HepG2 (cell line): ENCODE results near the gene MAP3K2. TPM values are rescaled to one million over a fixed set of nuclear protein-coding genes. Genes with fewer than 3 reads are reported as not detected.

Source experiments
- ATAC-seq: fragments of 200-7000 bp; cut with Tn5 transposase; 3 replicates; pipeline ENCODE4 v1.9.1; 2020; ENCODE audit warnings: mild to moderate bottlenecking, moderate library complexity
- BruUV-seq: library from RNA; stranded (reverse); fragments of 400-500 nt; replicated peaks from 2 replicates; lab custom pipeline; 2021; lab: Mats Ljungman, UMichigan
- CTCF ChIA-PET: fragments of 300-600 bp; formaldehyde crosslinking; extraction: SDS; loops from one replicate; lab custom pipeline; 2021; ENCODE audit warnings: low total read pairs, inconsistent platforms, low intra/inter-chr PET ratio; lab: Yijun Ruan, JAX
- POLR2A ChIA-PET: fragments of 350-600 bp; sonication (Branson Sonifier 250); formaldehyde crosslinking; loops from one replicate; lab custom pipeline; 2020; ENCODE audit warnings: antibody characterized with exemption, inconsistent platforms; lab: Yijun Ruan, JAX
- DNase-seq: peaks from one replicate; pipeline ENCODE4 v3.0.0-alpha.2; 2015; ENCODE audit warnings: low spot score
- FAIRE-seq: peaks from 3 replicates; lab custom pipeline; 2011; peaks lifted over from hg19 to GRCh38; lab: Jason Lieb, UNC
- H2AFZ ChIP-seq: one replicate; pipeline ENCODE4 v1.6.1; 2011; ENCODE audit warnings: low read length, inconsistent platforms
- H3K27ac ChIP-seq: fragments of 300-600 bp; 3 replicates; pipeline ENCODE4 v1.8.0; 2011; ENCODE audit warnings: mixed run types, mild to moderate bottlenecking, mixed read lengths, low read length, inconsistent platforms; ENCODE audit not compliant: insufficient read depth; ENCODE audit errors: extremely low read length
- H3K27me3 ChIP-seq, 2 experiments: fragments of 200-600 bp in 1 of 2; 2 replicates in 1 of 2; 3 replicates in 1 of 2; pipeline versions ENCODE4 v1.6.0 to v1.8.0; 2011; ENCODE audit warnings: low read length in 2 of 2, mild to moderate bottlenecking in 2 of 2, moderate library complexity in 2 of 2, inconsistent platforms in 1 of 2; ENCODE audit not compliant: insufficient read depth in 2 of 2, control insufficient read depth in 1 of 2
- H3K36me3 ChIP-seq, 2 experiments: fragments of 200-600 bp in 1 of 2; replicated peaks in 1 of 2; 2 replicates in 1 of 2; 3 replicates in 1 of 2; pipeline versions ENCODE4 v1.5.1 to v1.8.0; 2011; ENCODE audit warnings: low read length in 2 of 2, inconsistent platforms in 1 of 2; ENCODE audit not compliant: insufficient read depth in 2 of 2, control insufficient read depth in 1 of 2
- H3K4me1 ChIP-seq: 2 replicates; pipeline ENCODE4 v1.5.1; 2012; ENCODE audit warnings: low read length, inconsistent platforms; ENCODE audit not compliant: insufficient read depth
- H3K4me2 ChIP-seq: 2 replicates; pipeline ENCODE4 v1.6.0; 2011; ENCODE audit warnings: low read depth, low read length, inconsistent platforms
- H3K4me3 ChIP-seq, 3 experiments: fragments of 200-600 bp in 1 of 3; sonication (generic), shearing (Covaris generic) in 1 of 3; replicated peaks in 1 of 3; 2 replicates each; pipeline ENCODE4 v1.5.1; 2011 to 2016; ENCODE audit warnings: low read length in 3 of 3, inconsistent platforms in 2 of 3, low read depth in 2 of 3, mild to moderate bottlenecking in 2 of 3, control low read depth in 1 of 3, mixed read lengths in 1 of 3; ENCODE audit not compliant: insufficient read depth in 1 of 3
- H3K79me2 ChIP-seq: one replicate; pipeline ENCODE4 v1.6.1; 2011; ENCODE audit warnings: low read length, inconsistent platforms; ENCODE audit not compliant: insufficient read depth
- H3K9ac ChIP-seq: 2 replicates; pipeline ENCODE4 v1.6.0; 2011; ENCODE audit warnings: mild to moderate bottlenecking, low read depth, low read length, inconsistent platforms; ENCODE audit not compliant: insufficient read depth
- H3K9me3 ChIP-seq: 2 replicates; pipeline ENCODE4 v1.5.1; 2012; ENCODE audit warnings: mild to moderate bottlenecking, low read length
- H4K20me1 ChIP-seq: 2 replicates; pipeline ENCODE4 v1.6.0; 2011; ENCODE audit warnings: inconsistent platforms, mild to moderate bottlenecking, low read length, moderate library complexity; ENCODE audit not compliant: insufficient read depth
- HNRNPK ChIP-seq: fragments of 200-400 bp; formaldehyde crosslinking; IDR thresholded peaks from 2 replicates; pipeline ENCODE4 v1.6.1; 2018; ENCODE audit warnings: low read length, low read depth, moderate library complexity, mild to moderate bottlenecking; ENCODE audit not compliant: poor library complexity, severe bottlenecking
- MAF1 ChIP-seq: sonication (generic); formaldehyde crosslinking; IDR thresholded peaks from 2 replicates; pipeline ENCODE4 v1.5.0; 2020; ENCODE audit warnings: missing genetic modification reagents, borderline replicate concordance
- MAFF ChIP-seq: IDR thresholded peaks from 2 replicates; pipeline ENCODE4 v1.6.1; 2011; ENCODE audit warnings: low read depth, low read length, improper control_type of control experiment
- MAFK ChIP-seq, 2 experiments: IDR thresholded peaks in 1 of 2; conservative IDR thresholded peaks in 1 of 2; 2 replicates each; pipeline ENCODE4 v1.6.1; 2011; ENCODE audit warnings: improper control_type of control experiment in 2 of 2, low read length in 2 of 2
- ZNF646 ChIP-seq: sonication (generic); formaldehyde crosslinking; IDR thresholded peaks from 2 replicates; pipeline ENCODE4 v1.9.0; 2021; ENCODE audit warnings: mild to moderate bottlenecking, missing genetic modification reagents
- WGBS: methylation state at CpG from one replicate; pipeline ENCODE4 v1.1.6; 2017; ENCODE audit warnings: low lambda C conversion rate; 5-methylcytosine and 5-hydroxymethylcytosine counted together
- in situ Hi-C: cut with HindIII; loops from 2 replicates; pipeline ENCODE4 v1.10.0; 2017; ENCODE audit warnings: low pct_unique_long_range_greater_than_20kb; ENCODE audit not compliant: extremely low pct_ligation_motif_present
- intact Hi-C: fragments of 100-400 bp; cut with micrococcal nuclease; formaldehyde crosslinking; loops from one replicate; pipeline ENCODE4 v1.10.0; 2022; ENCODE audit not compliant: unreplicated experiment
- polyA plus RNA-seq, 8 experiments: library from polyadenylated mRNA; depleted of rRNA in 3 of 8; stranded (reverse) in 7 of 8; unstranded in 1 of 8; fragments of >200 nt; fragmentation: Illumina TruSeq in 4 of 8; extraction: Trizol in 4 of 8; gene quantifications; 2 replicates each; pipeline versions ENCODE4 v1.2.1 to v1.2.3, GENCODE V29; 2011 to 2016; ENCODE audit warnings: low read depth in 4 of 8, missing spikeins in 1 of 8, mixed read lengths in 1 of 8; ENCODE audit not compliant: insufficient read depth in 1 of 8
- total RNA-seq, 5 experiments: library from RNA; depleted of rRNA; stranded (reverse); fragments of >200 nt; fragmentation: Illumina TruSeq; extraction: Trizol; gene quantifications; 2 replicates each; pipeline ENCODE4 v1.2.3, GENCODE V29; 2016; ENCODE audit warnings: low read depth in 1 of 5
- TF ChIP-seq, protein P1 (sequence below), 2 experiments: fragments of 450-650 bp in 1 of 2; sonication (generic) in 1 of 2; formaldehyde crosslinking in 1 of 2; IDR thresholded peaks; 2 replicates each; pipeline versions ENCODE4 v1.6.1 to v1.8.0; 2016 to 2022; ENCODE audit warnings: antibody characterized with exemption in 1 of 2, mild to moderate bottlenecking in 1 of 2, missing genetic modification reagents in 1 of 2

MAP3K2 gene
- total and polyA plus RNA-seq, 2 of the 13 experiments (the other 11 are each of a cell fraction or from before 2014, with no cell fraction given), result 12.2 to 37.2 TPM

DNA sequence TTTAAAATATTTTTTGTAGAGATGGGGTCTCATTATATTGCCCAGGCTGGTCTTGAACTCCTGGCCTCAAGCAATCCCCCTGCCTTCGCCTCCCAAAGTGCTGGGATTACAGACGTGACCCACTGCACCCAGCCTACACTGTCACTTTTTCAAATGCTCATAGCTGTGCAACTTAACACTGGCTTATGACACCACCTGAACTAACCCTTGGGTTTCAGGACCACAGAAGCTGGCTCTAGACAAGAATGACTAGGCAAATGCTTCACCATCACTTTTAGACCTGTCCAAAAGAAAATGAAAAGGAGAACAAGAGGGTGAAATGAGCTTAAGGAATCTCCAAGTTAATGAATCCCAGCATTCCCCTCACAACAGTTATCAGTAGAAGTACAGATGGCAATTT, 107.1 kb downstream of the MAP3K2 start (continued):
- TF ChIP-seq, protein P1, sequence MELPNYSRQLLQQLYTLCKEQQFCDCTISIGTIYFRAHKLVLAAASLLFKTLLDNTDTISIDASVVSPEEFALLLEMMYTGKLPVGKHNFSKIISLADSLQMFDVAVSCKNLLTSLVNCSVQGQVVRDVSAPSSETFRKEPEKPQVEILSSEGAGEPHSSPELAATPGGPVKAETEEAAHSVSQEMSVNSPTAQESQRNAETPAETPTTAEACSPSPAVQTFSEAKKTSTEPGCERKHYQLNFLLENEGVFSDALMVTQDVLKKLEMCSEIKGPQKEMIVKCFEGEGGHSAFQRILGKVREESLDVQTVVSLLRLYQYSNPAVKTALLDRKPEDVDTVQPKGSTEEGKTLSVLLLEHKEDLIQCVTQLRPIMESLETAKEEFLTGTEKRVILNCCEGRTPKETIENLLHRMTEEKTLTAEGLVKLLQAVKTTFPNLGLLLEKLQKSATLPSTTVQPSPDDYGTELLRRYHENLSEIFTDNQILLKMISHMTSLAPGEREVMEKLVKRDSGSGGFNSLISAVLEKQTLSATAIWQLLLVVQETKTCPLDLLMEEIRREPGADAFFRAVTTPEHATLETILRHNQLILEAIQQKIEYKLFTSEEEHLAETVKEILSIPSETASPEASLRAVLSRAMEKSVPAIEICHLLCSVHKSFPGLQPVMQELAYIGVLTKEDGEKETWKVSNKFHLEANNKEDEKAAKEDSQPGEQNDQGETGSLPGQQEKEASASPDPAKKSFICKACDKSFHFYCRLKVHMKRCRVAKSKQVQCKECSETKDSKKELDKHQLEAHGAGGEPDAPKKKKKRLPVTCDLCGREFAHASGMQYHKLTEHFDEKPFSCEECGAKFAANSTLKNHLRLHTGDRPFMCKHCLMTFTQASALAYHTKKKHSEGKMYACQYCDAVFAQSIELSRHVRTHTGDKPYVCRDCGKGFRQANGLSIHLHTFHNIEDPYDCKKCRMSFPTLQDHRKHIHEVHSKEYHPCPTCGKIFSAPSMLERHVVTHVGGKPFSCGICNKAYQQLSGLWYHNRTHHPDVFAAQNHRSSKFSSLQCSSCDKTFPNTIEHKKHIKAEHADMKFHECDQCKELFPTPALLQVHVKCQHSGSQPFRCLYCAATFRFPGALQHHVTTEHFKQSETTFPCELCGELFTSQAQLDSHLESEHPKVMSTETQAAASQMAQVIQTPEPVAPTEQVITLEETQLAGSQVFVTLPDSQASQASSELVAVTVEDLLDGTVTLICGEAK (IDR thresholded peaks at IDR 0.05), result no peak
- TF ChIP-seq, protein P1 (CRISPR knock-in tag; IDR thresholded peaks at IDR 0.05), result no peak
- TF ChIP-seq, all 625 proteins: peak for 0

DNA sequence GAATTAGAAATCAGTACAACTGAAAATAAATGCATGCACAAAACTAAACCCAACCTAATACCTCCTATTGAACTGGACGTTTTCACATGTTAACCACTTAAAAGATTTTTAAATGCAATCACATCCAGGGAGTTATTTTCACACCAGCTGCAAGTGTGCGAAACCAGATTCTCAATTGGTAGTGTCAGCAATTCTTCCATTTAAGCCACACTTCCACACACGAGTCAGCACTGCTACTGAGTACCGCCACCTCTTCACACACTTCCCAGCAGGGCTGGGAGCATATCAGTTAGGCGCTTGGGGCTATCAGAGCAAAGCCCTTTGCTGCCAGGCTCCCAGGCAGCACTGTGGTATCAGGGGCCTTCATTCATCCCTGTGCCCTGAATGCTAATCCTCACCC, 108.0 kb downstream of the MAP3K2 start:
- ATAC-seq (no peak), FAIRE-seq (no peak), DNase-seq (no peak)
- H3K9ac ChIP-seq, result no peak overlapping the region
- H3K9me3 ChIP-seq, result no peaks in the 10 kb centered on the region
- intact Hi-C loops, result no loop called here
- CTCF ChIA-PET, result no interaction called here
- H3K4me1 ChIP-seq, result no peaks in the 10 kb centered on the region
- H3K27ac ChIP-seq, result no peak overlapping the region
- no peak overlapping the region for H3K4me2 ChIP-seq
- H3K4me3 ChIP-seq, result no peak overlapping the region
- no peaks in the 10 kb centered on the region for H3K27me3 ChIP-seq
- no TSS peak for BruUV-seq
- no peak overlapping the region for H2AFZ ChIP-seq
- POLR2A ChIA-PET, result interaction anchor here (3.8 kb wide), 1 partner anchor 14 kb away, joined by 15 read pairs; the partner anchor contains the start of gene ERCC3
- in situ Hi-C loops, result no loop called here
- no peaks in the 10 kb centered on the region for H4K20me1 ChIP-seq
- peaks cover 45 to 97% of the 10 kb centered on the region in 2 experiments for H3K36me3 ChIP-seq
- WGBS, result 97% methylated on average over 5 of the region's 5 CpGs
- H3K79me2 ChIP-seq, result peaks cover 13% of the 10 kb centered on the region
- no peak for TF ChIP-seq HNRNPK
- TF ChIP-seq MAFK (conservative IDR thresholded peaks at IDR 0.05 in 1 of 2, IDR thresholded peaks at IDR 0.05 in 1 of 2; ENCODE audit: low read length in 2 of 2), result peak; percentile 75 to 88
- TF ChIP-seq MAF1 (CRISPR knock-in tag), result no peak
- TF ChIP-seq MAFF, result peak; percentile 79
- no peak for TF ChIP-seq ZNF646 (CRISPR knock-in tag)
